Measurements from ENCODE around the gene U2AF2. TPM values are rescaled to one million over a fixed set of nuclear protein-coding genes. Genes with fewer than 3 reads are reported as not detected.

Gene U2AF2
- total RNA-seq, 4 donors from 2014 or later: 78.8 to 149 (median 106) TPM

DNA sequence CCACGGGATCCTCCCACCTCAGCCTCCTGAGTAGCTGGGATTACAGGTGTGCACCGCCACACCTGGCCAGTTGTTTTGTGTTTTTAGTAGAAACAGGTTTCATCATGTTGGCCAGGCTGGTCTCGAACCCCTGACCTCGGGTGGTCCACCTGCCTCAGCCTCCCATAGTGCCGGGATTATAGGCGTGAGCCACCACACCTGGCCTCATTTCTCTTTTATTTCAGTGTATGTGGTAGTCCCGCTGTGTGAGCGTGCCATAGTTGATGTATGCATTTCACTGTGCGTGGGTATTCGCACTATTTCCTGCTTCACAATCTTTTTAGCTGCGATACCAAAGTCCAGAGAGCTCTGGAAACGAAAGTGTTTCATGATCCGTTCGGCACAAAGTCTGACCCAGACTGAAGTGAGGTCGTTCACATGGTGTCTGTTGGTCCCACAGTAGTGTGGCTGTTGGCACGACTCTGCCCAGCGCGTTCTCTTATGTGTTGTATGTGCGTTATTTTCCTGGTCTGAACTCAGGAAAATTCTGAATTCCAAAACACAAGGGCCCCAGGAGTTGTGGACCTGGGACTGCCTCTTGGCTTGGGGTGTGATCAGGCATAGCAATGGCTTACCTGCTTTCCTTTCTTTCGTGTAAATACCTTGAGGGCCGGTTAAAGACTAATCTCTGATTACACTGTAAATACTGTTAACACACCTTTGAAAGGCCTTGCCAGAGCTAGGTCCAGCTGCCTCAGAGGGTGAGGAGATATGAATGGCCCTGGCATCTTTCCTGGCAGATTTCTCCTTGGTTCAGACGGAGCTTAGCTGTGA is 28.8 kb downstream of the U2AF2 start:
- intact Hi-C loops (cut with DNase I; ENCODE audit: low total_unique reads): no loop called here
- no peak for DNase-seq (ENCODE audit: low spot score in 2 of 2)
- 86 to 88% methylated on average over 22 of the region's 22 CpGs for WGBS, 2 donors

GRCh38 chr19:55684946-55685681 is 30.3 kb downstream of the U2AF2 start:
- H3K4me3 ChIP-seq (ENCODE audit: low read depth, poor library complexity, severe bottlenecking): no peak overlapping the region
- intact Hi-C loops (cut with DNase I; ENCODE audit: low total_unique reads): no loop called here
- 93 to 97% methylated on average over 56 to 59 of the region's 60 CpGs for WGBS, 2 donors

More for the DNA sequence above, 28.8 kb downstream of the U2AF2 start:
- no peak for TF ChIP-seq POLR2A (IDR thresholded peaks at IDR 0.05)
- TF ChIP-seq, protein P1, sequence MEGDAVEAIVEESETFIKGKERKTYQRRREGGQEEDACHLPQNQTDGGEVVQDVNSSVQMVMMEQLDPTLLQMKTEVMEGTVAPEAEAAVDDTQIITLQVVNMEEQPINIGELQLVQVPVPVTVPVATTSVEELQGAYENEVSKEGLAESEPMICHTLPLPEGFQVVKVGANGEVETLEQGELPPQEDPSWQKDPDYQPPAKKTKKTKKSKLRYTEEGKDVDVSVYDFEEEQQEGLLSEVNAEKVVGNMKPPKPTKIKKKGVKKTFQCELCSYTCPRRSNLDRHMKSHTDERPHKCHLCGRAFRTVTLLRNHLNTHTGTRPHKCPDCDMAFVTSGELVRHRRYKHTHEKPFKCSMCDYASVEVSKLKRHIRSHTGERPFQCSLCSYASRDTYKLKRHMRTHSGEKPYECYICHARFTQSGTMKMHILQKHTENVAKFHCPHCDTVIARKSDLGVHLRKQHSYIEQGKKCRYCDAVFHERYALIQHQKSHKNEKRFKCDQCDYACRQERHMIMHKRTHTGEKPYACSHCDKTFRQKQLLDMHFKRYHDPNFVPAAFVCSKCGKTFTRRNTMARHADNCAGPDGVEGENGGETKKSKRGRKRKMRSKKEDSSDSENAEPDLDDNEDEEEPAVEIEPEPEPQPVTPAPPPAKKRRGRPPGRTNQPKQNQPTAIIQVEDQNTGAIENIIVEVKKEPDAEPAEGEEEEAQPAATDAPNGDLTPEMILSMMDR (IDR thresholded peaks at IDR 0.05): no peak
- no peak overlapping the region for H3K4me3 ChIP-seq (ENCODE audit: low read depth, poor library complexity, severe bottlenecking)

GRCh38 chr19:55685776-55686175 is 30.9 kb downstream of the U2AF2 start:
- 92 to 98% methylated on average over 6 of the region's 6 CpGs for WGBS, 2 donors
- TF ChIP-seq, protein P1 (IDR thresholded peaks at IDR 0.05): no peak
- no peak for TF ChIP-seq POLR2A (IDR thresholded peaks at IDR 0.05)
- no peak overlapping the region for H3K4me3 ChIP-seq (ENCODE audit: low read depth, poor library complexity, severe bottlenecking)
- intact Hi-C loops (cut with DNase I; ENCODE audit: low total_unique reads): no loop called here
- no peak for DNase-seq (ENCODE audit: low spot score in 2 of 2)

More at GRCh38 chr19:55684946-55685681, 30.3 kb downstream of the U2AF2 start:
- TF ChIP-seq POLR2A (IDR thresholded peaks at IDR 0.05): no peak
- TF ChIP-seq, protein P1 (IDR thresholded peaks at IDR 0.05): no peak
- DNase-seq (ENCODE audit: low spot score in 2 of 2): no peak

DNA sequence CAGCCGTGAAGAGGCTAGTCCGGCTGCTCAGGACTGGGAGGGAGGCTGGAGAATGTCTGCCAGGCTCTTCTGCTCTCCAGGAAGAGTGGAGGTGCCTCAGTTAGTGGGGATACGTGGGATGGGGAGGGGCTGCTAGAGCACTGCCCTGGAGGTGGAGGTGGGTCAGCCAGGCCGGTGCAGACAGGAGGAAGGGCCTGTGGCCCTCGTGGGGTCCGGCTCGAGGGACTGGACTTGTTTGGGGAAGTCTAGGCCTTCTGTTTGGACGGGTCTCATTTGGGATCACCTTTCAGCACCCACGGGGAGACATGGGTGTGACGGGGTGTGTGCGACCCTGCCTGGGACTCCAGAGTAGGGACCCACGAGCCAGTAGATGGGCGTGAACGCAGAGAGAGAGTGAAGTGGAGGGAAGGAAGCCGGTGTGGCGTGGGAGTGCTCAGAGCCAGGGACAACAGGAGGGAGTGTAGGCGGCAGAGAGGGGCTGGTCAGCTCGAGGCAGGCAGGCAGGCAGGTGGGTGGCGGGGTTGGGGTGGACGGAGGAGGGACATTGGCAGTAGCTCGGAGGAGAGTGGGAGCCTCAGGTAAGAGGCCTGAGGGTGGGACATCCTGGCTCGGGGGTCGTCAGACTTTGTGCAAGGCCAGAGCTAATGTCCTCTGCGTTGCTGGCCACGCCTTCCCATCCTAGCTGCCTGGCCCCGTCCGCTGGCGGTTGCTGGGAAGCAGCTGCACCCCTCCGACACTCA is 31.6 kb downstream of the U2AF2 start:
- TF ChIP-seq, protein P1 (IDR thresholded peaks at IDR 0.05): no peak
- TF ChIP-seq POLR2A (IDR thresholded peaks at IDR 0.05): no peak
- intact Hi-C loops (cut with DNase I; ENCODE audit: low total_unique reads): no loop called here
- WGBS, 2 donors: 90% methylated on average over 29 of the region's 29 CpGs
- H3K4me3 ChIP-seq (ENCODE audit: low read depth, poor library complexity, severe bottlenecking): no peak overlapping the region
- no peak for DNase-seq (ENCODE audit: low spot score in 2 of 2)

DNA sequence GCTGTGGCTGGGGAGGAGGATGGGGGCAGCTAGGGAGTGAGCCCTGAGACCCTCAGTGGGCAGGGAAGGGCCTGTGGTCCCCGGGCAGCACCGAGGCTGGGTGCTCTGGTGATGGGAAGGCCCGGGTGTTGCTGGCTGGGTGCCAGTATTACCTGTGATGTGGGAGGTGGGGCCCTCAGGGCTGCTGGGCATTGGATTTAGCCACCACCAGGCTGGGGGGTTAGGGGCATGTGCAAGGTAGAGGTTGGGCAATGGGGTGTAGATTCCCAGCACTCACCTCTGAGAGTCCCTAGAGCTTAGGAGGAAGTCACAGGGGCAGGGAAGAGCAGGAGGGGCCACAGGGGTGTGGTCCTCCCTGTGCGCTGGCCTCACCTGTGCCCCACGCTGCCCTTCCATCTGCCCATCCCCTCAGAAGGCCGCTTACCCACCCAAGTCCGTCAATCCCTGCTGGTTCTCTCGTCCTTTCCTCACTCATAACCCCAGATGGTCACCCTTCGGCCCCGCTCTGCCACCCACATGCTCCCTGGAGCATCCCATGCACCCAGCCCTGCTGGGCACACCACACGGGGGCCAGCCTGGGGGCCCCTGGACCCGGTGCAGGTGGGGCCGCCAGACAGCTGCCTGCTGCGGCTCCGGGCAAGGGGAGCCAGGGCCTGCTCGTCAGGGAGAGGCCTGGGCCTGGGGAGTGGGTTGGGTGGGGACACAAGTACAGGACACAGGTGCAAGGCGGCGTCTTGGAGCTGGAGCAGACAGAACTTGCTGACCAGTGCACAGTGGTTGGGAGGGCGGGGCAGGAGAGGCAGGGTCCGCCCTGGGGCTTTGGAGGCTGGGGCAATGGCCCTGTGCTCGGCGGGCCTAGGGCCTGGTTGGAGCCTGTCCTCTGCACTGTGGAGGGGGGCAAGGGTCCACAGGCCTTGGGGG is 32.7 kb downstream of the U2AF2 start:
- TF ChIP-seq, protein P1 (IDR thresholded peaks at IDR 0.05): no peak
- TF ChIP-seq POLR2A (IDR thresholded peaks at IDR 0.05): no peak
- intact Hi-C loops (cut with DNase I; ENCODE audit: low total_unique reads): no loop called here
- 87 to 91% methylated on average over 21 to 22 of the region's 22 CpGs for WGBS, 2 donors
- DNase-seq (ENCODE audit: low spot score in 2 of 2): no peak
- no peak overlapping the region for H3K4me3 ChIP-seq (ENCODE audit: low read depth, poor library complexity, severe bottlenecking)

Measured in lower leg skin (tissue), 4 donors.